AG04449 (cell line): ENCODE measurements around the gene CCDC78.

ENCODE experiments used
- CTCF ChIA-PET: fragments of 350-600 bp; formaldehyde crosslinking; extraction: SDS; loops from one replicate; lab custom pipeline; 2021; ENCODE audit warnings: antibody characterized with exemption; lab: Yijun Ruan, JAX
- POLR2A ChIA-PET: fragments of 400-600, 350-600 bp; formaldehyde crosslinking; extraction: SDS; loops from one replicate; lab custom pipeline; 2020; ENCODE audit warnings: antibody characterized with exemption, inconsistent platforms; lab: Yijun Ruan, JAX
- DNase-seq: peaks from one replicate; pipeline ENCODE4 v3.0.0-alpha.2; 2010; ENCODE audit warnings: low read depth, low spot score
- H3K4me3 ChIP-seq: 2 replicates; pipeline ENCODE4 v1.5.1; 2011; ENCODE audit warnings: low read depth, mild to moderate bottlenecking, control low read depth, low read length
- TF ChIP-seq, protein P1 (sequence below): IDR thresholded peaks from one replicate; pipeline ENCODE4 v1.5.1; 2011; ENCODE audit warnings: mild to moderate bottlenecking, moderate library complexity, low read length, control low read depth, inconsistent platforms; ENCODE audit not compliant: insufficient read depth; ENCODE audit errors: missing control alignments

CCDC78 gene

DNA sequence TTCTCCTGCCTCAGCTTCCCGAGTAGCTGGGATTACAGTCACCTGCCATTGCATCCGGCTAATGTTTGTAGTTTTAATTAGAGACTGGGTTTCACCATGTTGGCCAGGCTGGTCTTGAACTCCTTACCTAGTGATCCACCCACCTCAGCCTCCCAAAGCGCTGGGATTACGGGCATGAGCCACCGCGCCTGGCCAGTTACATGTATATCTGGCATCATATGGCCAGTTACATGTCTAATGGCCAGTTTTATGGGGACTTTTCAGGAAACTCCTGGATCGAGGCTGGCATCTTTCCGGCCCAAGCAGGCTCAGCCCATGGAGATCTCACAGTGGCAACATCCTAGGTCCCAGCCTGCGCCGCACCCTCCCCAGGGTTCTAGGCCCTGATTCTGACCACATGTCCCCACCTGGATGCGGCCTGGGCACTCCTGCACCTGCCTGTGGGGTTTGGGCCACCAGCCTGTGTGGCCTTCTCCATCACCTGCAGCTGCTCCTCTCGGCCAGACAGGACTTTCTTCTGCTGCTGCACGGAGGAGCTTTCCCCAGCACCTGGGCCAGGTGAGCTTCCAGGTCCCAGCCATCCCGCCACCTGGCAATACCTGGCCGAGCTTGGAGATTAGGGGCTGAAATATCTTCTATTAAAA, 15.9 kb upstream of the CCDC78 start:
- TF ChIP-seq, protein P1, sequence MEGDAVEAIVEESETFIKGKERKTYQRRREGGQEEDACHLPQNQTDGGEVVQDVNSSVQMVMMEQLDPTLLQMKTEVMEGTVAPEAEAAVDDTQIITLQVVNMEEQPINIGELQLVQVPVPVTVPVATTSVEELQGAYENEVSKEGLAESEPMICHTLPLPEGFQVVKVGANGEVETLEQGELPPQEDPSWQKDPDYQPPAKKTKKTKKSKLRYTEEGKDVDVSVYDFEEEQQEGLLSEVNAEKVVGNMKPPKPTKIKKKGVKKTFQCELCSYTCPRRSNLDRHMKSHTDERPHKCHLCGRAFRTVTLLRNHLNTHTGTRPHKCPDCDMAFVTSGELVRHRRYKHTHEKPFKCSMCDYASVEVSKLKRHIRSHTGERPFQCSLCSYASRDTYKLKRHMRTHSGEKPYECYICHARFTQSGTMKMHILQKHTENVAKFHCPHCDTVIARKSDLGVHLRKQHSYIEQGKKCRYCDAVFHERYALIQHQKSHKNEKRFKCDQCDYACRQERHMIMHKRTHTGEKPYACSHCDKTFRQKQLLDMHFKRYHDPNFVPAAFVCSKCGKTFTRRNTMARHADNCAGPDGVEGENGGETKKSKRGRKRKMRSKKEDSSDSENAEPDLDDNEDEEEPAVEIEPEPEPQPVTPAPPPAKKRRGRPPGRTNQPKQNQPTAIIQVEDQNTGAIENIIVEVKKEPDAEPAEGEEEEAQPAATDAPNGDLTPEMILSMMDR: no peak
- ChIA-PET CTCF (interaction anchor here (0.9 to 5.9 kb wide), 11 partner anchors 8 to 320 kb away, joined by 3 to 48 read pairs (median 7); partner anchors contain the start of genes CCDC78 and HAGHL), POLR2A (no interaction called here)
- DNase-seq: no peak
- no peak overlapping the region for H3K4me3 ChIP-seq

DNA sequence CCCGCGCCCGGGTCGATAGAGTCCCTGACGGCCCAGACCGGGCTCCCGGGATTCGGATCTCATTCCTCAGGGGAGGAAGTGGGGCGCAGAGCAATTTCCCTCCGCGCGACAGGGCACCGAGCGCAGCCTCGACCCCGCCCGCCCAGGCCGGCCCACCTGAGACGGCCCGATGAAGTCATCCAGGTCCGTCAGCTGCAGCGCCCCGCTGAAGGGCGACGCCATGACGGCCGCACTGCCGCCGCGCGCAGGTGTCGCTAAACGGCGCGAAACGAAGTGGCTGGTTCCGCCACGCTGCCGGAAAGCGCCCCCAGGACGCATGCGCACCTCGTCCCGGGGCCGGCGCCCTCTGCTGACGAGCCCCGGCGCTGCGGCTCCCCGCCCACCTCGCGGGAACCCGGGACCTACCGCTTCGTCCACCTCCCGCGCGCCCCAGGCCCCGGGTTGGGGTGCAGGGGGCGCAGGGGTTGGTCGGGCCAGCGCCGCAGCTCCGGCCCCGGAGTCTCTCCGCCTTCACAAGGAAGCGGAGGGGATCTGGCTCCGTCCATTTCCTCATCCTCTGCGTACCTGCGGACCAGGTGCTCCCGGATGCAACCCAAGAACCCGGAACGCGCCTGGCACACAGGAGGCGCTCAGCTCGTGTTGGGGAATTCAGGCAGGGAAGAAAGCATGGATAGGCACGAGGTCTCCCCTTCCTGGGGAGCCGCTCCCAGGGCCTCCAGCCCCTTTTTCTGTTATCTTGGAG, 14.7 kb upstream of the CCDC78 start, which contains the start of gene CIAO3:
Gene CIAO3 (minus strand): TSS at position 234 of the 742 bp plus-strand sequence. CDS start 12 bp downstream, at position 222.
- peak within 1 kb of the TSS; percentile 73 for H3K4me3 ChIP-seq
- CTCF ChIA-PET: interaction anchor here (0.8 to 5.9 kb wide), 18 partner anchors 9 to 63 kb away, joined by 3 to 48 read pairs (median 6); partner anchors contain the start of genes CCDC78, HAGHL and WDR24
- peak; percentile 26 for DNase-seq
- TF ChIP-seq, protein P1: peak; percentile 91
- POLR2A ChIA-PET: interaction anchor here (0.7 kb wide), 1 partner anchor 8 kb away, joined by 3 read pairs; no protein-coding TSS in a partner anchor

DNA sequence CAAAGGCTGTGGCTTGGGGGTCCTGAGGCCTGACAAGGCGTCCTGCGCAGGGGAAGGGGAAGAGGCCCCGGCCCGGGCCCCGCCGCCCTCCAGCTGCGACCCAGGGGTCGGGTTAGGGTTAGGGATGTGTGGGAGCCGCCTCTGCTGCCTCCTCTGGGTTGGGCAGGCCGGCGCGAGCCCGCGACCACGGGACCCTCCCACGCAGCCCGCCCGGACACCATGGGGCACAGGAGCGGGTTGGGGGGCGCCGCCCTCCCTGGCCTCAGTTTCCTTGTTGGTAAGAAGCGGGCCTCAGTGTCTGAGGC, 14.2 kb upstream of the CCDC78 start:
- no peak for DNase-seq
- CTCF ChIA-PET: interaction anchor here (0.9 to 5.9 kb wide), 16 partner anchors 9 to 64 kb away, joined by 3 to 48 read pairs (median 7); partner anchors contain the start of genes CCDC78, HAGHL and WDR24
- TF ChIP-seq, protein P1: no peak

DNA sequence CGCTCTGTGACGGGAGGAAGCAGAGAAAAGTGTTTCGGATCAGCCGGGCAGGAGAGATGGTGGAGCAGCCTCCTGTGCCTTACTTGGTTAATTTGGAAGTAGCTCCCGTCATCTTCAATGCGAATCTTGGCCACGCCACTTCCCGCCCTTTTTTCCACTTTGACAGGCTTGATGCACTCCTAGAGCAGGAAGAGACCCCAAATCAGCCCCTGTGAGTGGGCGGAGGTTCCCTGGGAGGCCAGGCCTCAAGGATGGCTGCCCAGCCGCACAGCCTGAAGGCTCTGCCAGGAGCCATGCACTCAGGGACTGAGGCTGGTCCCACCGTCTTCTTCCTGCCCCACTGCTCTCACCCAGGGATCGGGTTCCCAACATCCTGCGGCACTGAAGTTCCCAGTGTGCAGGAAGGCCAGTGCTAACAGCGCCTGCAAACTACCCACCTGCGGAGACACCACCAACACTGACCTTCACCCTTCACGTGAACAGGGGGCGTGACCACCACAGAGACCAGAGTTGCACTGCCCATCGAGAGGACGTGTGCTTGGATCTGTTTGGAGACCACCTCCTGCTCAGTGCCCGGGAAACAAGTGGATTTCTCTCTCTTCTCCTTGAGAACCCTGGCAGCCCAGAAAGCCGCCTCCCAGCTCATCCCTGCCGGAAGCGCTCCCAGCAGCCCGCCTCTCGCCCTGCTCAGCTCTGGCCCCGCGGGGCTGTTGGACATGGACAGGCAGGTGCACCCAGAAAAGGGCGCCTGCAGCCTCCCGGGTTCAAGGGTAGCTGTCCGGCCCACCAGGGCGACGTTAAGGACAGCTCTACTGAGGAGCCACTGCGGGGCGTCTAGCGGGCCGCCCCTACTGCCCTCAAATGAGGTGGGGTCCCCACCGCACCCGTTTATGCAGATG, 13.6 kb upstream of the CCDC78 start:
- ChIA-PET POLR2A (interaction anchor here (0.7 kb wide), 1 partner anchor 9 kb away, joined by 3 read pairs; no protein-coding TSS in a partner anchor), CTCF (interaction anchor here (0.9 to 5.9 kb wide), 13 partner anchors 9 to 64 kb away, joined by 3 to 48 read pairs (median 7); partner anchors contain the start of genes CCDC78 and HAGHL)
- DNase-seq: no peak
- TF ChIP-seq, protein P1: no peak
- H3K4me3 ChIP-seq: peak overlapping the region; percentile 73

More for the DNA sequence above, 14.2 kb upstream of the CCDC78 start:
- peak overlapping the region; percentile 73 for H3K4me3 ChIP-seq
- POLR2A ChIA-PET: interaction anchor here (0.7 kb wide), 1 partner anchor 9 kb away, joined by 3 read pairs; no protein-coding TSS in a partner anchor

DNA sequence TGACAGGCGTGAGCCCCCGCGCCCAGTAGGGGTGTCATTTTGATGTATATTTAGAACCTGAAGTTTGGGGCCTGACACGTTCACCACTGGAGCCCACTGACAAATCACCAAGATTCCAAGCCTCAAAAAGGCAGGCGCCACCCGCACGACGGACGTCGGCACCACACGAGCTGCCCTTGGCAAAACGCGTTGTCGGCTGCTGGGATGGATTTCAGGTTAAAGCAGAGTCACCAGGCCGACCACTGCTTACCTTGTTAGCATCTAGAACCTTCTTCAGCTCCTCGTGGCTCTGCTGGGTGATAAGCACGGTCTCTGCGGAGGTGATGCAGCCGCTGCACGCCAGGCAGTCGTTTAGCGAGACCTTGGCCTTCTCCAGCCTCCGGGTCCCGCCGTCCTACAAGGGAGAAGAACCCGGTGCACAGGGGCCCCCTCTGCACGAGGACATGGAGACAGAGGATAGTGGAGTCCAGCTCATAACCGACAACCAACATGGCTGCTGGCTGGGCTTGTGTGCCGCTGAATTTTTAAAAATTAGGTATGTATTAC, 10.8 kb upstream of the CCDC78 start:
- POLR2A ChIA-PET: no interaction called here
- DNase-seq: no peak
- TF ChIP-seq, protein P1: no peak

More for the DNA sequence above, 10.8 kb upstream of the CCDC78 start:
- H3K4me3 ChIP-seq: no peak overlapping the region
- CTCF ChIA-PET: interaction anchor here (0.9 to 2.4 kb wide), 7 partner anchors 9 to 48 kb away, joined by 3 to 11 read pairs (median 3); partner anchors contain the start of genes ANTKMT and CCDC78
